Measurements from ENCODE around the gene NBEAL2.
"Not testable (repeated sequence)": the region's sequence is repeated elsewhere in the genome, so short reads cannot be mapped to it uniquely, and the experiment has no call there.

NBEAL2 gene

GRCh38 chr3:46962427-46962826 lies 17.0 kb upstream of the NBEAL2 start:
- DNase-seq (ENCODE audit: low read depth) = no peak

GRCh38 chr3:46962990-46963389 lies 16.5 kb upstream of the NBEAL2 start:
- no peak for DNase-seq (ENCODE audit: low read depth)

DNA sequence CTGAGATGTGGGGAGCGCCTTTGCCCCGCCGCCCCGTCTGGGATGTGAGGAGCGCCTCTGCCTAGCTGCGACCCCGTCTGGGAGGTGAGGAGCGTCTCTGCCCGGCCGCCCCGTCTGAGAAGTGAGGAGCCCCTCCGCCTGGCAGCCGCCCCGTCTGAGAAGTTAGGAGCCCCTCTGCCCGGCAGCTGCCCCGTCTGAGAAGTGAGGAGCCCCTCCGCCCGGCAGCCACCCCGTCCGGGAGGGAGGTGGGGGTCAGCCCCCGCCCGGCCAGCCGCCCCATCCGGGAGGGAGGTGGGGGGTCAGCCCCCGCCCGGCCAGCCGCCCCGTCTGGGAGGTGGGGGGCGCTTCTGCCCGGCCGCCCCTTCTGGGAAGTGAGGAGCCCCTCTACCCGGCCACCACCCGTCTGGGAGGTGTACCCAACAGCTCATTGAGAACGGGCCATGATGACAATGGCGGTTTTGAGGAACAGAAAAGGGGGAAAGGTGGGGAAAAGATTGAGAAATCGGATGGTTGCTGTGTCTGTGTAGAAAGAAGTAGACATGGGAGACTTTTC lies 15.4 kb upstream of the NBEAL2 start:
- not testable (repeated sequence) for DNase-seq (ENCODE audit: low read depth)

GRCh38 chr3:46965151-46965550 lies 14.3 kb upstream of the NBEAL2 start:
- no peak for DNase-seq (ENCODE audit: low read depth)

DNA sequence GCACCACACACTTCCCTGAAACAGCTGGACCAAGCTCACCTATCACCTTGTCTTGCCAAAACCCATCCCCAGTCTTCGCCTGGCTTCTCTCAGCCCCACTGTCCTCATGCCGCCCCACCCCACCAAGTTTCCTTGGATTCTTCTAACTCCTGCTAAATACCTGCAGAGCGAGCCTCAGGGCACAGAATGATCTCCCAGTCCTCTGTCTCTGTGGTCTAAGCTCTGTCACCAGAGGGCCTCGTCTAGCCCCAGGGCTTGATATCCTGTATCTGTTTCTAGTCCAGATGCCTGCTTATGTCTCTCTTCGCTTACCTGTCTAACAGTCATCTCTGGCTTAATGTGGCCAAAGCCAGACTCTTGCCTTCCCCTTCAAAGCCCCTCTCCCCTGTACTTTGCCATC lies 12.7 kb upstream of the NBEAL2 start:
- DNase-seq (ENCODE audit: low read depth) = no peak

GRCh38 chr3:46968783-46969428 lies 10.6 kb upstream of the NBEAL2 start:
- DNase-seq (ENCODE audit: low read depth) = no peak

DNA sequence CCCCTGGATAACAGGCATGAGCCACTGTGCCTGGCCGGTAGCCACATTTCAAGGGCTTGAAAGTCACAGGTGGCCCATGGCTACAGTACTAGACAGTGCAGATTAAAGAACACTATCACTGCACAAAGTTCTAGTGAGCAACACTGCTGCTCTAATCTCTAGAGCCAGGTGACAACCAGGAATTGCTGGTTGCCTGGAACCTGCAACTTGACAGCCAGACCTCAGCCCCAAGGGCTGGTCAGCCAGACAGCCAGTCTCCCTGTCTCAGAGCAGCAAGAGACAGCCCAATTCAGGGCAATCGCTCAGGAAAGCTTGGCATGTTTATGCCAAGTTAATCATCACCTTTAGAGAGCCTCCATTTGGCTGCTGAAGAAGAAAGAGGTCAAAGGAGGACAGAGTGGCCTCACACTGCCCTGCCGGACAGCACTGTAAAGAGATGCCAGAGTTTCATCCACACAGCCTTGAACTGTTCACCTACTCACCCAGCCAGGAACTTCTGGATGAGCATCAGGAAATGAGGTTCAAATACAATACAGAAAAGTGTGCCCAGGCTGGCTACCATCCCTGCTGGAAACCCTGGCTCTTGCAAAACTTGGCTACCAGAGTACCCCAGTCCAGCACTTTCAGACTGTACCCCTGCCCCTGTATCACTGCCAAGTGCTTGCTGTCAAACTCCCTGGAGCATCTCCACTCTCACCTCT lies 8.9 kb upstream of the NBEAL2 start:
- no peak for DNase-seq (ENCODE audit: low read depth)

- DNase-seq (ENCODE audit: low read depth) = no peak
These were observed 8.3 kb upstream of the NBEAL2 start for GRCh38 chr3:46971151-46971550.

DNA sequence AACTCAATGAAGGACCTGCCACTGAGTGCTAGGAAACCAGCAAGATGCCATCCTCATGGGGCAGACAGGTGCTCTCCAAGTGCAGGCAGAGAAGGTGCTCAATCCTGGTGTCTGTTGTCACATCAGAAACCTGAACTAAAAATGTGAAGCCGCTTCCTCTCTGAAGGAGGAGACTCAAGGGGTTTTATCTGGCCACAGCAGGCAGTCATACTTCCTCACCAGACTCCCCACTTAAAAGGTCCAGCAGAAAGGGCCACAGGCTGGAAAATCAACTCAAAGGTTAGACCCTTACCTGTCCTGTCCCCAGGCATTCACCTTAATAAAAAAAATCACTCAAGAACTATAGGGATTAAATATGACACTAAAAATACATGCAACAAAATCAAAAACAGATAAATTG lies 7.7 kb upstream of the NBEAL2 start:
- no peak for DNase-seq (ENCODE audit: low read depth)

DNA sequence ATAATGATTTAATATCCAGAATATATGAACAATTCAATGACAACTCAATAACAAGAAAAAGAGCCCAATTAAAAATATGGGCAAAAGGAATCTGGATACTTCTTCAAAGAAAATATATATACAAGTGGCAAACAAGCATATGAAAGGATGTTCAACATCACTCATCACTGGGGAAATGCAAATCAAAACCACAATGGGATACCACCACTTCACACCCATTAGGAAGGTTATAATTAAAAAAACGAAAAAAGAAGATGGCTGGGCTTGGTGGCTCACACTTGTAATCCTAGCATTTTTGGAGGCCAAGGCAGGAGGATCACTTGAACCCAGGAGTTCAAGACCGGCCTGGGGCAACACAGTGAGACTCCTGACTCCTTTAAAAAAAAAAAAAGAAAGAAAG lies 7.1 kb upstream of the NBEAL2 start:
- no peak for DNase-seq (ENCODE audit: low read depth)

GRCh38 chr3:46974421-46975171 lies 4.9 kb upstream of the NBEAL2 start:
- no peak for DNase-seq (ENCODE audit: low read depth)

DNA sequence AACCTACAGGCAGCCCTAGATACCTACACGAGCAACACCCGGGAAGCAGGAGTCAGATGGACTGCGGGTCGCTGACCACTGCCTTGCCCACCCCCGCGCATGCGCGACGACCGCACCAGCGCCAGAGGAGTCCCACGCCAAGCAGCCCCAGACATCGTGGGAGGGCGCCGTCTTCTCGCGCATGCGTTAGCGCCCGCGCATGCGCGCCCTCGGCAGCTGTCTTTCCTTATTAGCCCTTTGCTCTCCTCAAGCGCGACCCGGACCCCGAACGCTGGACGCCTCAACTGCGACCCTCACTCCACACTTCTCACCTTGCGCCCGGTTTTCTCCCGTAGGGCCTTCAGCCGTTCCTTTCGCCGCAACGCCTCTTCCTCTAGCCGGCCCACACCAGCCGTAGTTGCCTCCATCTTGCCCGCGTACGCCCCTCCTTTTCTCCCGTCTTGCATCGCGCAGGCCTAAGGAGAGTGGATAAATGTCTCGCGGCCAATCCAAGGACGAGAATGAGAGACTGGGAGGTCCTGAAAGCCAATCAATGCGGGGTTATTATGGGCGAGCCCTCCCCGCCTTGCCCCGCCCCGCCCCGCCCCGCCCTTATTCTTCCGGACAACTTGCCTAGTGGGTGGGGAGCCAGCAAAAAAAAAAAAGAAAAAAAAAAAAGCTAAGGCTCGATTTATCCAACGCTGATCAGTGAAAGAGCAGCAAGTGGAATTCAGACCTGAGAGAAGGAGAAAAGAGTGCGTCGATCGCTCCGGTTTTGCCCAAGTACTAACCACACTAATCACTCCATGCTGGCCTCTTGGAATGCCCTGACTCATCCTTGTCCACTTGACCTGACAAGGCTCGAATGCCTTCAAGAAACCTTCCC lies 2.9 kb upstream of the NBEAL2 start, which contains the start of gene CCDC12:
Gene CCDC12, minus strand, starts transcription at position 420 of the 865 bp plus-strand sequence. Its CDS starts 13 bp downstream, at position 407.
- peak; percentile 82 for DNase-seq (ENCODE audit: low read depth)

- DNase-seq (ENCODE audit: low read depth) = no peak
These were observed 1.7 kb upstream of the NBEAL2 start for GRCh38 chr3:46977811-46978195.

DNA sequence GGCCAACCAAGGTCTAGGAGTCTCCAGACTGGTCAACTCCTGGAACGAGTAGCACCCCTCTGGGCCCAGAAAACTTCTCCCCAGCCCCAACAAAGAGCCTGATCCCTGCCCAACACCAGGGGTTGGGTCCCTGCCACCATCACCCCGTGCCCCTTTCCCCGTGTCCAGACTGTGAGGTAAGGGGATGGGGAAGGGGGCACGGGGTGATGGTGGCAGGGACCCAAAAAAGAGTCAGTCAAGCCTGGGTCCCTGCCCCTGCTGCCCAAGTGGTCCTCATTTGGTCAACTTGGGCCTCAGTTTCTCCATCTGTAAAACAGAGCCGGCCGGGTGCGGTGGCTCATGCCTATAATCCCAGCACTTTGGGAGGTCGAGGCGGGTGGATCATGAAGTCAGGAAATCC lies 1.1 kb upstream of the NBEAL2 start:
- DNase-seq (ENCODE audit: low read depth) = no peak

GRCh38 chr3:46979958-46980497 lies 562 bp downstream of the NBEAL2 start:
- no peak for DNase-seq (ENCODE audit: low read depth)

- no peak for DNase-seq (ENCODE audit: low read depth)
These were observed 2.5 kb downstream of the NBEAL2 start for GRCh38 chr3:46981932-46982471.

GRCh38 chr3:46982546-46982945 lies 3.1 kb downstream of the NBEAL2 start:
- no peak for DNase-seq (ENCODE audit: low read depth)

DNA sequence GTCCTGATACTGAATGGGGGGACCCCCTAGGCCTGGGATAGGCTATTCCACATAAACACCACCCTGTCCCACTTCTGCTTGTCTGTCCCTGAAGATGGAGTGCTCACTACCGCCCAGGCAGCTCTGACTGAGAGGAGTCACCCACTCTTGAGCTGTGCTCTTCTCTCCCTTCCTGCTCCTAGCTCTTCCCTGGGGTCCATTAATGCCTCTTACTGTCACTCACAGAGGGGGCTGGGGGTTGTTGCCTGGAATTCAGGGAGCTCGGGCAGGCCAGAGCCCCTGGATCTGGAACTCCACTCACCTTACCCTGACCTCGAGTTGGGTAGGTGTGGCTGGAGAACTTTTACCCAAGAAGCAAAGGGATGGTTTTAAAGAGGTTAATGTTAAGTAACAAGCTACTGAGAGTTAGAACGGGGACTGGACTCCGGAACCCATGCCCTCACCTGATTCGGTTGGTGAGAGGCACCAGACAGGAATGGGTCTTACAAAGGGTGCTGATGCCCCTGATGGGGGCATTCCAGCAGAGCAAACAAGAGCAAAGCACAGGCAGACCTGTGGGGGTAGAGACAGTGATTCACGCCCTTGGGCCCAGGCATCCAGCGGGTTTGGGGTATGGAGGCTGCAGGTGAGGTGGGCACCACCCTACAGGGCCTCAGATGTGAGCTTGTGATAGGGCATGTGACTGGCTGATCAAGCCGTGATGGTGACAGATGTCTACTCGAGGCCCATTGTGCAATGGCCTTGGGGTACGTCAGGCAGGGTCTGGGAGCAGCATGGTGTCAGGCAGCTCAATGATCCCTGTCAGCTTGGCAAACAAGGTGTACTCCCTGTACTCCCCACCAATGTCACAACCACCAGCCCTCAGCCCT lies 5.4 kb downstream of the NBEAL2 start:
- DNase-seq (ENCODE audit: low read depth) = no peak

DNA sequence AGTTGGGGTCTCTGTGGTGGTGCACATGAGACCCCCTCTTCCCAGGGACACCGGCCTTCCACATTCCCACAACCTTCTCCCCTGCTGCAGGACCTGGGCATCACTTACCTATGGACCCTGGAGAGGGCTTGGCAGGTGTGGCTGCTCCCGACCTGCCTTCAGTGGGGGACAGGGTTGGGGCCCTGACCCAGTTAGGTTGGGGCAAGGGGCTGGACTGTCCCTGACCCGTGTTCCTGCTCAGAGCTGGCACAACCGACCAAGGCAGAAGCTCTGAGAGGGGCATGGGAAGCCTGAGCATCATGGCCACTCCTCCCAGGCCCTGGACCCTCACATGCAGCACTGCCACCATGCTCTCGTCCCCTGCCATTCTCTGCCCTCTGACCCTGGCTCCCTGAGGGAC lies 6.1 kb downstream of the NBEAL2 start:
- DNase-seq (ENCODE audit: low read depth) = no peak

- no peak for DNase-seq (ENCODE audit: low read depth)
These were observed 6.7 kb downstream of the NBEAL2 start for GRCh38 chr3:46986055-46986730.

Measured in stimulated activated CD8-positive, alpha-beta memory T cell treated with anti-CD3 and anti-CD28 coated beads, Interleukin-7, amount 100 ng/mL, for 24 hours (primary cell).